Stomach (tissue), 4 donors: ENCODE data around the gene CENPX.

ENCODE experiments used
- CTCF ChIP-seq, 7 experiments: fragments of 450-650 bp in 4 of 7; fragments of 200-600 bp in 3 of 7; sonication (generic) in 3 of 7; IDR thresholded peaks; one replicate each; pipeline ENCODE4 v1.5.1; 2016 to 2019; ENCODE audit warnings: antibody characterized with exemption in 7 of 7, control low read depth in 2 of 7, mild to moderate bottlenecking in 1 of 7
- EP300 ChIP-seq: sonication (generic); formaldehyde crosslinking; IDR thresholded peaks from one replicate; pipeline ENCODE4 v1.6.1; 2017; ENCODE audit warnings: antibody characterized with exemption
- POLR2A ChIP-seq, 4 donors: fragments of 450-650 bp; IDR thresholded peaks; one replicate each; pipeline ENCODE4 v1.6.1; 2016; ENCODE audit warnings: antibody characterized with exemption in 4 of 4, control low read depth in 2 of 4, mild to moderate bottlenecking in 1 of 4, moderate library complexity in 1 of 4
- POLR2AphosphoS5 ChIP-seq, 3 donors: sonication (generic); formaldehyde crosslinking; IDR thresholded peaks; one replicate each; pipeline ENCODE4 v1.6.1; 2016; ENCODE audit warnings: antibody characterized with exemption in 3 of 3

GRCh38 chr17:82062076-82062983 lies 39.7 kb upstream of the CENPX start:
- TF ChIP-seq POLR2AphosphoS5 (IDR thresholded peaks at IDR 0.05) (no peak), EP300 (no peak), CTCF (IDR thresholded peaks at IDR 0.05) (no peak), POLR2A (IDR thresholded peaks at IDR 0.05) (no peak)
